MM.1S (cell line): Measurements from ENCODE around the gene IRF6.

Source experiments
- DNase-seq: peaks from one replicate; pipeline ENCODE4 v3.0.0-alpha.2; 2015
- H2AFZ ChIP-seq: fragments of 300-600 bp; sonication (generic); 2 replicates; pipeline ENCODE4 v1.6.0; 2016; ENCODE audit warnings: antibody characterized with exemption, low read length
- H3F3A ChIP-seq: fragments of 300-600 bp; sonication (generic); 2 replicates; pipeline ENCODE4 v1.6.1; 2016; ENCODE audit warnings: mild to moderate bottlenecking, antibody characterized with exemption, low read length, moderate library complexity, mixed read lengths; ENCODE audit not compliant: insufficient read depth
- H3K27ac ChIP-seq: fragments of 300-600 bp; sonication (generic); 2 replicates; pipeline ENCODE4 v1.5.1; 2016; ENCODE audit warnings: mild to moderate bottlenecking, low read length
- H3K27me3 ChIP-seq: fragments of 300-600 bp; sonication (generic); replicated peaks from 2 replicates; pipeline ENCODE4 v1.6.0; 2016; ENCODE audit warnings: low read length; ENCODE audit not compliant: insufficient read depth
- H3K36me3 ChIP-seq: fragments of 300-600 bp; sonication (generic); replicated peaks from 2 replicates; pipeline ENCODE4 v1.6.1; 2016; ENCODE audit warnings: mild to moderate bottlenecking, low read length, mixed read lengths; ENCODE audit not compliant: insufficient read depth
- H3K4me1 ChIP-seq: fragments of 300-600 bp; sonication (generic); 2 replicates; pipeline ENCODE4 v1.6.1; 2016; ENCODE audit warnings: low read length, mixed read lengths
- H3K4me2 ChIP-seq: fragments of 300-600 bp; sonication (generic); 2 replicates; pipeline ENCODE4 v1.6.0; 2016; ENCODE audit warnings: low read depth, low read length
- H3K4me3 ChIP-seq: fragments of 300-600 bp; sonication (generic); 2 replicates; pipeline ENCODE4 v1.5.1; 2016; ENCODE audit warnings: low read length, mixed read lengths
- H3K79me2 ChIP-seq: fragments of 300-600 bp; sonication (generic); 2 replicates; pipeline ENCODE4 v1.6.1; 2016; ENCODE audit warnings: mixed run types, low read length, mixed read lengths
- H3K9ac ChIP-seq: fragments of 300-600 bp; sonication (generic); 2 replicates; pipeline ENCODE4 v1.6.1; 2016; ENCODE audit warnings: low read length, mixed read lengths
- H3K9me2 ChIP-seq: fragments of 300-600 bp; sonication (generic); replicated peaks from 2 replicates; pipeline ENCODE4 v1.6.1; 2016; ENCODE audit warnings: mild to moderate bottlenecking, low read length, mixed read lengths; ENCODE audit not compliant: insufficient read depth
- H3K9me3 ChIP-seq: fragments of 300-600 bp; sonication (generic); replicated peaks from 2 replicates; pipeline ENCODE4 v1.6.1; 2016; ENCODE audit warnings: mild to moderate bottlenecking, low read length, mixed read lengths; ENCODE audit not compliant: insufficient read depth
- H4K20me1 ChIP-seq: fragments of 300-600 bp; sonication (generic); 2 replicates; pipeline ENCODE4 v1.6.1; 2016; ENCODE audit warnings: mild to moderate bottlenecking, low read length, moderate library complexity, mixed read lengths; ENCODE audit not compliant: insufficient read depth
- CTCF ChIP-seq: fragments of 300-600 bp; sonication (generic); IDR thresholded peaks from 2 replicates; pipeline ENCODE4 v1.5.1; 2016; ENCODE audit warnings: antibody characterized with exemption, low read length, mixed read lengths
- EZH2 ChIP-seq: fragments of 300-600 bp; sonication (generic); optimal IDR thresholded peaks from 2 replicates; pipeline ENCODE3; 2017; ENCODE audit warnings: low read depth, mild to moderate bottlenecking, antibody characterized with exemption, low read length, mixed read lengths
- EZH2phosphoT487 ChIP-seq: fragments of 300-600 bp; sonication (generic); IDR thresholded peaks from 2 replicates; pipeline ENCODE4 v1.6.1; 2018; ENCODE audit warnings: antibody characterized with exemption, low read length

The IRF6 gene

GRCh38 chr1:209829716-209830115 lies 23.8 kb upstream of the IRF6 start:
- Histone ChIP-seq H3K9ac (no peak overlapping the region), H3K4me3 (no peak overlapping the region), H3K27ac (no peak overlapping the region), H3K27me3 (no peaks in the 10 kb centered on the region), H3F3A (peaks cover 4% of the 10 kb centered on the region; the same call in 1 of the 2 replicates), H3K9me2 (no peaks in the 10 kb centered on the region), H3K4me1 (no peaks in the 10 kb centered on the region), H4K20me1 (no peaks in the 10 kb centered on the region), H2AFZ (no peak overlapping the region), H3K9me3 (no peaks in the 10 kb centered on the region), H3K79me2 (peaks cover 38% of the 10 kb centered on the region), H3K36me3 (peaks cover 23% of the 10 kb centered on the region; the same call in 1 of the 2 replicates), H3K4me2 (no peak overlapping the region)
- no peak for TF ChIP-seq EZH2
- no peak for TF ChIP-seq EZH2phosphoT487
- no peak for TF ChIP-seq CTCF
- no peak for DNase-seq

GRCh38 chr1:209827384-209828262 lies 21.7 kb upstream of the IRF6 start, which contains the start of gene UTP25:
UTP25 (plus strand) TSS chr1:209827972; CDS start chr1:209828064, 92 bp downstream.
- H3K4me1 ChIP-seq = no peaks in the 10 kb centered on the region

More at GRCh38 chr1:209827384-209828262, 21.7 kb upstream of the IRF6 start, which contains the start of gene UTP25:
- no peaks in the 10 kb centered on the region for H3K9me3 ChIP-seq
- H3K9me2 ChIP-seq = no peaks in the 10 kb centered on the region
- H3K27ac ChIP-seq = peak within 1 kb of the TSS; percentile 62; the same call in 1 of the 2 replicates
- DNase-seq = peak; percentile 99
- H2AFZ ChIP-seq = peak within 1 kb of the TSS; percentile 89
- H3K4me2 ChIP-seq = peak within 1 kb of the TSS; percentile 49
- peak; percentile 82 for TF ChIP-seq CTCF
- TF ChIP-seq EZH2phosphoT487 = no peak
- H3K36me3 ChIP-seq = peaks cover 11% of the 10 kb centered on the region; the same call in 1 of the 2 replicates
- H3K79me2 ChIP-seq = peaks cover 38% of the 10 kb centered on the region
- no peaks in the 10 kb centered on the region for H4K20me1 ChIP-seq
- H3K27me3 ChIP-seq = 0 out of 2 replicates have a peak, but pooled peaks cover under 1% of the 10 kb centered on the region
- peak within 1 kb of the TSS; percentile 70 for H3K9ac ChIP-seq
- peak within 1 kb of the TSS; percentile 97 for H3K4me3 ChIP-seq
- peaks cover 4% of the 10 kb centered on the region; the same call in 1 of the 2 replicates for H3F3A ChIP-seq
